ENCODE results near the gene PARD3. TPM values are rescaled to one million over a fixed set of nuclear protein-coding genes. Genes with fewer than 3 reads are reported as not detected.

The PARD3 gene
- total RNA-seq, 2 donors from 2014 or later: 36.1 to 48.5 TPM

DNA sequence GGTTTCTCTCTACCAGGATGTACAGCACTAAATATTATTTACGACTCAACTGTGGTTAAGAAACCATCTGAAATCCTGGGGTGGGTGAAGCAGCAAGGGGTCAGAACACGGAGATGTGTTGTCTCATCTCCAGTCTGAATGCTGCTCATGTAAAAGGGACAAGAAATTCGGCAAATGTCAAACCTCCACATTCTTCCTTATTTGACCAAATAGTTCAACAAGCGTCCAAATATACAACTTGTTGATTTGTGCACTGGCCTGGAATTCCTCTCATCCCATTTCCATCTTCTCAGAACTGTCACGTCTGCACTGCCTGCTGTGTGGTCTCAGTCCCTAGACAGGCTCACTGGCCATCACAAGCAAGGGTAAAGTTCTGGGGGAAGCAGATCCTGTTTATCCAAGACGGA is 520.0 kb downstream of the PARD3 start:
- peak in 1 of 4 donors; percentile 24 for DNase-seq
- H3K36me3 ChIP-seq (replicated peaks in 1 of 2; ENCODE audit: insufficient read depth in 1 of 2, low read depth in 2 of 2): no peaks in the 10 kb centered on the region
- intact Hi-C loops (cut with DNase I): no loop called here
- peaks cover 19% of the 10 kb centered on the region for H3K4me1 ChIP-seq
- no peak overlapping the region for H3K27ac ChIP-seq
- TF ChIP-seq POLR2A (IDR thresholded peaks at IDR 0.05): no peak
- TF ChIP-seq, protein P1, sequence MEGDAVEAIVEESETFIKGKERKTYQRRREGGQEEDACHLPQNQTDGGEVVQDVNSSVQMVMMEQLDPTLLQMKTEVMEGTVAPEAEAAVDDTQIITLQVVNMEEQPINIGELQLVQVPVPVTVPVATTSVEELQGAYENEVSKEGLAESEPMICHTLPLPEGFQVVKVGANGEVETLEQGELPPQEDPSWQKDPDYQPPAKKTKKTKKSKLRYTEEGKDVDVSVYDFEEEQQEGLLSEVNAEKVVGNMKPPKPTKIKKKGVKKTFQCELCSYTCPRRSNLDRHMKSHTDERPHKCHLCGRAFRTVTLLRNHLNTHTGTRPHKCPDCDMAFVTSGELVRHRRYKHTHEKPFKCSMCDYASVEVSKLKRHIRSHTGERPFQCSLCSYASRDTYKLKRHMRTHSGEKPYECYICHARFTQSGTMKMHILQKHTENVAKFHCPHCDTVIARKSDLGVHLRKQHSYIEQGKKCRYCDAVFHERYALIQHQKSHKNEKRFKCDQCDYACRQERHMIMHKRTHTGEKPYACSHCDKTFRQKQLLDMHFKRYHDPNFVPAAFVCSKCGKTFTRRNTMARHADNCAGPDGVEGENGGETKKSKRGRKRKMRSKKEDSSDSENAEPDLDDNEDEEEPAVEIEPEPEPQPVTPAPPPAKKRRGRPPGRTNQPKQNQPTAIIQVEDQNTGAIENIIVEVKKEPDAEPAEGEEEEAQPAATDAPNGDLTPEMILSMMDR (IDR thresholded peaks at IDR 0.05): no peak
- WGBS, 2 donors: 72 to 80% methylated on average over 6 of the region's 6 CpGs
- ATAC-seq: no peak
- H3K9me3 ChIP-seq: no peaks in the 10 kb centered on the region
- H3K4me3 ChIP-seq: no peak overlapping the region
- H3K27me3 ChIP-seq: no peaks in the 10 kb centered on the region

- no peaks in the 10 kb centered on the region for H3K36me3 ChIP-seq (replicated peaks in 1 of 2; ENCODE audit: insufficient read depth in 1 of 2, low read depth in 2 of 2)
- H3K27ac ChIP-seq: no peak overlapping the region
- intact Hi-C loops (cut with DNase I): no loop called here
- DNase-seq (no peak), ATAC-seq (no peak)
- H3K27me3 ChIP-seq: no peaks in the 10 kb centered on the region
- WGBS, 2 donors: 84 to 92% methylated on average over 5 of the region's 5 CpGs
- H3K9me3 ChIP-seq: no peaks in the 10 kb centered on the region
- TF ChIP-seq POLR2A (IDR thresholded peaks at IDR 0.05): no peak
- TF ChIP-seq, protein P1 (IDR thresholded peaks at IDR 0.05): no peak
- H3K4me1 ChIP-seq: peaks cover 19% of the 10 kb centered on the region
- no peak overlapping the region for H3K4me3 ChIP-seq
These were observed 521.0 kb downstream of the PARD3 start for GRCh38 chr10:34294137-34294536.

DNA sequence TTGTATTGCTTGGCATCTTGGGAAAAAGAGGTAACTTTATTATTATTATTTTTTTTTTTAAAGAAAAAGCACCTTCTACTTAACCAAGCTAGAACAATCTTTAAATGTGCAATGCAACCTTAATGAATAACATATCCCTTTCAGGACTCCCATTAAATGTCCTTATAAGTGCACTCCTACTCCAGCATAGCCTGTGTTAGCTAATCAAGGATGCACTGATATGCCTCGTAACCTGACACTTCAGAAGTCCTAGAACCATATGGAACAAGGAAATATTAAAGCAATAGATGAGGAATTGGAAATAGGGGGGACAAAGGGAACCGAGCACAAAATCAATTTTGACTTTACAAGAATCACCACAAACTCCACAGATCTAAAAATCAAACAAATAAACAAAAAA is 522.4 kb downstream of the PARD3 start:
- H3K27ac ChIP-seq: no peak overlapping the region
- no peak for DNase-seq
- WGBS, 2 donors: 78 to 82% methylated on average over 2 of the region's 2 CpGs
- H3K4me1 ChIP-seq: peaks cover 13% of the 10 kb centered on the region
- TF ChIP-seq POLR2A (IDR thresholded peaks at IDR 0.05): no peak
- TF ChIP-seq, protein P1 (IDR thresholded peaks at IDR 0.05): no peak
- intact Hi-C loops (cut with DNase I): no loop called here
- ATAC-seq: no peak
- no peaks in the 10 kb centered on the region for H3K27me3 ChIP-seq
- no peaks in the 10 kb centered on the region for H3K36me3 ChIP-seq (replicated peaks in 1 of 2; ENCODE audit: insufficient read depth in 1 of 2, low read depth in 2 of 2)
- H3K4me3 ChIP-seq: no peak overlapping the region
- no peaks in the 10 kb centered on the region for H3K9me3 ChIP-seq

DNA sequence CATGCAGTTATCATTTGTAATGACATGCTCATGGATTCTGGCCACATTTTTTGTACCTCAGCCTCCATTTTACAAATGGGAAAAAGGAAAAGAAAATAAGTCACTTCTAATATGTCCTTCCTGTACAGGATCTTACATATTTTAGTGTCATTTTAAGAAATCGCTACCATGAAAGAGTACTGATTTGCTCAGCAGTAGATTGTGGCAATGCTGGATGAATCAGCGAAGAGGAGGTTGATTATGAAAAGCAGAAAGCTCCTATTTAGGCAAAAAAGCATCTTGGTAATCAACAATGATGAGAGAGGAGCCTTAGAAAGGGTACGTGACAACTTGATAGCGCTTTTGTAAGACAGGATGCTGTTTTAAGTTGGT is 522.9 kb downstream of the PARD3 start:
- ATAC-seq (no peak), DNase-seq (no peak)
- Histone ChIP-seq H3K27ac (no peak overlapping the region), H3K4me1 (peaks cover 10% of the 10 kb centered on the region), H3K9me3 (no peaks in the 10 kb centered on the region), H3K27me3 (no peaks in the 10 kb centered on the region), H3K36me3 (replicated peaks in 1 of 2; ENCODE audit: insufficient read depth in 1 of 2, low read depth in 2 of 2) (no peaks in the 10 kb centered on the region), H3K4me3 (no peak overlapping the region)
- intact Hi-C loops (cut with DNase I): no loop called here
- TF ChIP-seq, protein P1 (IDR thresholded peaks at IDR 0.05): no peak
- TF ChIP-seq POLR2A (IDR thresholded peaks at IDR 0.05): no peak
- WGBS, 2 donors: 79 to 86% methylated on average over 4 of the region's 4 CpGs

DNA sequence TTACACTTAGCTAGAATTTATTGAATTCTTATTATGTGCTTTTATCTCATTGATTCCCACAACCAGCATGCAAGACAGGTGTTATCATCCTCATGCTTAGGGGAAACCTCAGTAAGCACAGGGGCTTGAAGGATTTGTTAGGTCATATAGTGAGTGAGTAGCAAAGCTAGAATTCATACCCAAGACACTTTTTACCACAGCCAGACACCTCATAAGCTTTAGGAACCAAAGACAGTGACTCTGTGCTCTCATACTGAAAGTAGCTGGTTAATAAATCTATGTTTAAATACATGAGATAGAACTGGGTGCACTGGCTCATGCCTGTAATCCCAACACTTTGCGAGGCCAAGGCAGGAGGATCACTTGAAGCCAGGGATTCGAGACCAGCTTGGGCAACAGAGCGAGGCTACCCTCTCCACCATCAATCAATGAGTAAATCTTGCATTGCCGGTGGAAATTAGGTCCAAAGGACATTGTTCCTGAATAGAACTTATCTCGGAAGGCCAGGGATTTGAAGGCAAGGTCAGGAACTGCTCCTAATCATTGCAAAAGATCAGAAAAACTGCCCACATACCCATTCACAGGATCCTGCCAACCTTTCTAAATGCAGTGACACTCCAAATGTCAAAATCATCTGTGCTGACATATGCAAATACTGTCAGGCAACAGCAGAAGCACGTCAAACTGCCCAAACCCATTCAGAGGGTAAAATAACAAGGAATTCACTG is 523.5 kb downstream of the PARD3 start:
- intact Hi-C loops (cut with DNase I): no loop called here
- H3K4me3 ChIP-seq: no peak overlapping the region
- ATAC-seq (no peak), DNase-seq (no peak)
- no peaks in the 10 kb centered on the region for H3K36me3 ChIP-seq (replicated peaks in 1 of 2; ENCODE audit: insufficient read depth in 1 of 2, low read depth in 2 of 2)
- TF ChIP-seq, protein P1 (IDR thresholded peaks at IDR 0.05): no peak
- TF ChIP-seq POLR2A (IDR thresholded peaks at IDR 0.05): no peak
- H3K4me1 ChIP-seq: peaks cover 10% of the 10 kb centered on the region
- H3K27ac ChIP-seq: no peak overlapping the region
- WGBS, 2 donors: 63 to 75% methylated on average over 6 of the region's 6 CpGs
- no peaks in the 10 kb centered on the region for H3K27me3 ChIP-seq
- no peaks in the 10 kb centered on the region for H3K9me3 ChIP-seq
